Activated T-helper 9 cell treated with anti-CD3 and anti-CD28 coated beads, Interleukin-2, amount 50 U/mL, for 16 hours (primary cell): ENCODE results near the gene CCT6B.

Experiments
- DNase-seq: peaks from one replicate; pipeline ENCODE4 v3.0.0-alpha.2; 2020; ENCODE audit warnings: low read depth

The CCT6B gene

GRCh38 chr17:34886831-34887230 is 74.4 kb downstream of the CCT6B start:
- no peak for DNase-seq

GRCh38 chr17:34885076-34885475 is 76.2 kb downstream of the CCT6B start:
- no peak for DNase-seq

DNA sequence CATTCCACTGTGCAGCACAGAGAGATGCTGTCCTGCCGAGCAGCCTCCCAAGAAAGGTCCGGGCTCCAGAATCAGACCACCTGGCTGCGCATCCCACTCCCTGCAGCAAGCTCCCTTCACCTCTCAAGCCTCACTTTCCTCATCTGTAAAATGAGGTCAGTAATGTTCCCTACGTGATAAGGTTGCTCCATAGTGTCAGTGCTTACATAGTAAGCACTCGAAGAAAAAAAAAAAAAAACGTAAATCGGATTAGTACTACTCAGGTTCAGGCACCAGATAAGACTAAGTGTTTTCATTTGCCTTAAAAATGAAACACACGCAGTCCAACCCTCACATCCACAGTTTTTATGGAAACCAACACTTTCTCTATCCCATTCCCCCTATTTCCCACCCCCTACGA is 76.7 kb downstream of the CCT6B start:
- DNase-seq = no peak

GRCh38 chr17:34883106-34884000 is 77.9 kb downstream of the CCT6B start:
- no peak for DNase-seq

GRCh38 chr17:34879146-34879545 is 82.1 kb downstream of the CCT6B start:
- DNase-seq = no peak
